ENCODE results near the gene RGMB. TPM values are rescaled to one million over a fixed set of nuclear protein-coding genes. Genes with fewer than 3 reads are reported as not detected.

Gene RGMB
- total and polyA plus RNA-seq, 4 donors = 2.5 to 5.3 (median 3.0) TPM

GRCh38 chr5:98770911-98771322 lies 2.5 kb upstream of the RGMB start:
- H3K4me1 ChIP-seq (ENCODE audit: control insufficient read depth in 4 of 4, insufficient read depth in 4 of 4, low read length in 3 of 4) = peaks cover 9 to 70% (median 49%) of the 10 kb centered on the region in 4 donors

GRCh38 chr5:98771382-98772109 lies 1.9 kb upstream of the RGMB start:
- H3K9ac ChIP-seq (ENCODE audit: low read depth in 1 of 2, low read length in 2 of 2) = peak overlapping the region; percentile 52 to 75
- DNase-seq (ENCODE audit: low spot score) = peak; percentile 44
- H3K27me3 ChIP-seq (ENCODE audit: control insufficient read depth in 4 of 4, insufficient read depth in 4 of 4, low read length in 3 of 4) = no peaks in the 10 kb centered on the region
- TF ChIP-seq HNF4G (IDR thresholded peaks at IDR 0.05) = no peak
- TF ChIP-seq CTCF (IDR thresholded peaks at IDR 0.05; ENCODE audit: low read depth, low read length, missing input control) = peak; percentile 88
- no peak for TF ChIP-seq TAF1 (conservative IDR thresholded peaks at IDR 0.05)
- peak; percentile 11 to 44 for TF ChIP-seq HNF4A (conservative IDR thresholded peaks at IDR 0.05)
- TF ChIP-seq YY1 (IDR thresholded peaks at IDR 0.05) = no peak
- no peak for TF ChIP-seq ZBTB33 (IDR thresholded peaks at IDR 0.05)
- no peak for TF ChIP-seq FOXA1 (IDR thresholded peaks at IDR 0.05)
- TF ChIP-seq RXRA (IDR thresholded peaks at IDR 0.05) = peak in 1 of 2 donors; percentile 32
- TF ChIP-seq MAX (IDR thresholded peaks at IDR 0.05) = peak; percentile 33
- no peak for TF ChIP-seq EGR1 (IDR thresholded peaks at IDR 0.05; ENCODE audit: low read depth in 2 of 2)
- TF ChIP-seq GABPA (IDR thresholded peaks at IDR 0.05 in 1 of 2, conservative IDR thresholded peaks at IDR 0.05 in 1 of 2) = no peak
- TF ChIP-seq ATF3 (IDR thresholded peaks at IDR 0.05) = no peak
- peak; percentile 44 for TF ChIP-seq SP1 (IDR thresholded peaks at IDR 0.05)
- peak; percentile 78 to 79 for TF ChIP-seq RAD21 (IDR thresholded peaks at IDR 0.05)
- TF ChIP-seq FOXA2 (IDR thresholded peaks at IDR 0.05) = no peak
- H3K9me3 ChIP-seq (ENCODE audit: control insufficient read depth in 4 of 4, low read length in 3 of 4) = no peaks in the 10 kb centered on the region
- WGBS = 4% methylated on average over 18 of the region's 18 CpGs
- peak overlapping the region; percentile 47 to 78 (median 77) for H3K4me3 ChIP-seq (ENCODE audit: low read depth in 1 of 3, low read length in 3 of 3)
- H3K27ac ChIP-seq (ENCODE audit: low read depth in 1 of 2, low read length in 2 of 2) = peak overlapping the region in 1 of 2 donors; percentile 25
- H3K4me1 ChIP-seq (ENCODE audit: control insufficient read depth in 4 of 4, insufficient read depth in 4 of 4, low read length in 3 of 4) = peaks cover 9 to 72% (median 49%) of the 10 kb centered on the region in 4 donors
- H3K36me3 ChIP-seq (ENCODE audit: control insufficient read depth in 4 of 4, insufficient read depth in 3 of 4, low read depth in 1 of 4, low read length in 3 of 4) = no peaks in the 10 kb centered on the region

More at GRCh38 chr5:98770911-98771322, 2.5 kb upstream of the RGMB start:
- Histone ChIP-seq H3K27ac (ENCODE audit: low read depth in 1 of 2, low read length in 2 of 2) (peak overlapping the region; percentile 25 to 48), H3K9ac (ENCODE audit: low read depth in 1 of 2, low read length in 2 of 2) (peak overlapping the region; percentile 52 to 75), H3K27me3 (ENCODE audit: control insufficient read depth in 4 of 4, insufficient read depth in 4 of 4, low read length in 3 of 4) (peaks cover 0 to 2% (median 0%) of the 10 kb centered on the region in 4 donors), H3K36me3 (ENCODE audit: control insufficient read depth in 4 of 4, insufficient read depth in 3 of 4, low read depth in 1 of 4, low read length in 3 of 4) (no peaks in the 10 kb centered on the region), H3K4me3 (ENCODE audit: low read depth in 1 of 3, low read length in 3 of 3) (peak overlapping the region; percentile 47 to 78 (median 77)), H3K9me3 (ENCODE audit: control insufficient read depth in 4 of 4, low read length in 3 of 4) (no peaks in the 10 kb centered on the region)
- no peak for DNase-seq (ENCODE audit: low spot score)
- WGBS = 1% methylated on average over 6 of the region's 6 CpGs
- TF ChIP-seq CTCF (IDR thresholded peaks at IDR 0.05; ENCODE audit: low read depth, low read length, missing input control) (no peak), ATF3 (IDR thresholded peaks at IDR 0.05) (no peak), YY1 (IDR thresholded peaks at IDR 0.05) (peak; percentile 3)
